ENCODE results near the gene PITHD1. TPM values are rescaled to one million over a fixed set of nuclear protein-coding genes. Genes with fewer than 3 reads are reported as not detected.
A peak's percentile ranks its signal among the peaks of the same experiment; 100 is the strongest.
"Not testable (repeated sequence)": the region's sequence is repeated elsewhere in the genome, so short reads cannot be mapped to it uniquely, and the experiment has no call there.

Gene PITHD1
- total RNA-seq, 2 experiments from 2014 or later: 73.8 to 75.1 TPM

- H3K36me3 Mint-ChIP-seq (ENCODE audit: low read depth): peaks cover 6% of the 10 kb centered on the region
These were observed 23.1 kb downstream of the PITHD1 start for GRCh38 chr1:23801338-23801748.

DNA sequence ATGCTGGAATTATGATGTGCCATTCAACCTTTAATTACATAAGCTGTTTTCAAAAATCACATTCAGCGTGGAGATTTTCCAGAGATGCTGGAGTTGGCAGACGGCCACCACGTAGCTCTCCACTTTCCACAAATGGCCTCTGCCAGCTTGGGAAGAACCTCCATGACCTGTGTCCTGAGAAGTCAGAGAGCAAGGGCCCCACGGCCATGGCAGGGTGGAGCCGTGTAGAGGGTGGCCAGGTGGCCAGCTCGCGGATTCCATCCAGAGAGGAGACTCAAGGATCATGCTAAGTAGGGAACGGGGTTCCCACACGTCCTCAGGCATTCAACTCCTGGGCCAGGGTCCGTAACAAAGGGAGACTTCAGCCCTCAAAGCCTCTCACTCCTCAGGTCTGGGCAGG is 23.7 kb downstream of the PITHD1 start:
- DNase-seq: no peak
- no peaks in the 10 kb centered on the region for H3K27me3 Mint-ChIP-seq (ENCODE audit: low read depth)
- peaks cover 11% of the 10 kb centered on the region for H3K4me1 Mint-ChIP-seq (ENCODE audit: low read depth)
- no peak overlapping the region for H3K4me3 Mint-ChIP-seq
- peaks cover 4% of the 10 kb centered on the region for H3K36me3 Mint-ChIP-seq (ENCODE audit: low read depth)
- CTCF ChIA-PET: interaction anchor here (0.6 to 4.9 kb wide), 4 partner anchors 9 to 115 kb away, joined by 4 to 23 read pairs (median 13); no protein-coding TSS in a partner anchor
- H3K27ac Mint-ChIP-seq: no peak overlapping the region
- no peaks in the 10 kb centered on the region for H3K9me3 Mint-ChIP-seq
- intact Hi-C loops (cut with micrococcal nuclease): loop anchor here (2.0 kb wide), 1 partner anchor 67 kb away; the partner anchor contains the start of gene FUCA1

More at GRCh38 chr1:23801338-23801748, 23.1 kb downstream of the PITHD1 start:
- CTCF ChIA-PET: interaction anchor here (3.7 to 4.9 kb wide), 2 partner anchors 9 to 30 kb away, joined by 22 to 23 read pairs; no protein-coding TSS in a partner anchor
- Mint-ChIP-seq H3K4me1 (ENCODE audit: low read depth) (peaks cover 11% of the 10 kb centered on the region), H3K9me3 (no peaks in the 10 kb centered on the region), H3K27me3 (ENCODE audit: low read depth) (no peaks in the 10 kb centered on the region), H3K27ac (peak overlapping the region; percentile 15), H3K4me3 (peak overlapping the region; percentile 92)
- intact Hi-C loops (cut with micrococcal nuclease): loop anchor here (2.0 kb wide), 1 partner anchor 67 kb away; the partner anchor contains the start of gene FUCA1
- no peak for DNase-seq

DNA sequence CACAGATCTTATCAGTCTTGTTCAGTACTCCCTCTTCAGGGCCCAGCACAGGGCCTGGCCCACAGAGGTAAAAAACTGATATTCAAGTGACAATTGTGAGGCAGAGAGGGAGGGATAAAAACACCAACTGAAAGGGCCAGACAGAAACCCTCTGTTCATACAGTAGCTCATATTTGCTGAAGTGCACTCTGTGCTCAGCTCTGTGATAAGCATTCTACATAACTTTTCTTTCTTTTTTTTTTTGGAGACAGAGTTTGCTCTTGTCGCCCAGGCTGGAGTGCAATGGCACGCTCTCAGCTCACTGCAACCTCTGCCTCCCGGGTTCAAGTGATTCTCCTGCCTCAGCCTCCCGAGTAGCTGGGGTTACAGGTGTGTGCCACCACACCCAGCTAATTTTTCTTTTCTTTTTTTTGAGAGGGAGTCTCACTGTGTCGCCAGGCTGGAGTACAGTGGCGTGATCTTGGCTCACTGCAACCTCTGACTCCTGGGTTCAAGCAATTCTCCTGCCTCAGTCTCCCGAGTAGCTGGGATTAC is 24.7 kb downstream of the PITHD1 start:
- H3K9me3 Mint-ChIP-seq; intact Hi-C loops (cut with micrococcal nuclease); DNase-seq; H3K27me3 Mint-ChIP-seq (ENCODE audit: low read depth); H3K27ac Mint-ChIP-seq; H3K4me3 Mint-ChIP-seq; H3K36me3 Mint-ChIP-seq (ENCODE audit: low read depth): not testable (repeated sequence)
- CTCF ChIA-PET: interaction anchor here (0.6 to 3.7 kb wide), 3 partner anchors 8 to 114 kb away, joined by 3 to 22 read pairs (median 4); no protein-coding TSS in a partner anchor
- H3K4me1 Mint-ChIP-seq (ENCODE audit: low read depth): peaks cover 11% of the 10 kb centered on the region

DNA sequence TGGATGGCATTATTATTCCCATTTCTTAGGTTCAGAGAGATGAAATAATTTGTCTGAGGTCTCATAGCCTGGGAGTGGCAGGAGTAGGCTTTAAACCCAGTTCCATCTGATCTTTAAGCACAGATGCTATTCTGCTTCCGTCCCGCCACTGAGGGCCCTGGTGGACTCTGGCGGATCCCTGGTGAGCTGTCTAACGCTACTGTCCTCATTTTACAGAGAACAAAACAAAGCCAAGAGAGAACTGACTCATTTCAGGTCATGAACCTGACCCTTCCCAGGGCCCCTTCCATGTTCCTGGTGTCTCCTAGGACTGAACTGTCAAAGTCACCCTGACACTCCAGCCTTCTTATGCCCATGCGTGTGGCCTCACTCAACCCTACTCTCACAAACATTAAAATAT is 25.5 kb downstream of the PITHD1 start:
- no peak for DNase-seq
- intact Hi-C loops (cut with micrococcal nuclease): no loop called here
- Mint-ChIP-seq H3K36me3 (ENCODE audit: low read depth) (peaks cover 2% of the 10 kb centered on the region), H3K27ac (no peak overlapping the region), H3K4me1 (ENCODE audit: low read depth) (peaks cover 11% of the 10 kb centered on the region), H3K9me3 (no peaks in the 10 kb centered on the region), H3K4me3 (no peak overlapping the region), H3K27me3 (ENCODE audit: low read depth) (no peaks in the 10 kb centered on the region)
- CTCF ChIA-PET: interaction anchor here (3.7 kb wide), 1 partner anchor 7 kb away, joined by 22 read pairs; no protein-coding TSS in a partner anchor

DNA sequence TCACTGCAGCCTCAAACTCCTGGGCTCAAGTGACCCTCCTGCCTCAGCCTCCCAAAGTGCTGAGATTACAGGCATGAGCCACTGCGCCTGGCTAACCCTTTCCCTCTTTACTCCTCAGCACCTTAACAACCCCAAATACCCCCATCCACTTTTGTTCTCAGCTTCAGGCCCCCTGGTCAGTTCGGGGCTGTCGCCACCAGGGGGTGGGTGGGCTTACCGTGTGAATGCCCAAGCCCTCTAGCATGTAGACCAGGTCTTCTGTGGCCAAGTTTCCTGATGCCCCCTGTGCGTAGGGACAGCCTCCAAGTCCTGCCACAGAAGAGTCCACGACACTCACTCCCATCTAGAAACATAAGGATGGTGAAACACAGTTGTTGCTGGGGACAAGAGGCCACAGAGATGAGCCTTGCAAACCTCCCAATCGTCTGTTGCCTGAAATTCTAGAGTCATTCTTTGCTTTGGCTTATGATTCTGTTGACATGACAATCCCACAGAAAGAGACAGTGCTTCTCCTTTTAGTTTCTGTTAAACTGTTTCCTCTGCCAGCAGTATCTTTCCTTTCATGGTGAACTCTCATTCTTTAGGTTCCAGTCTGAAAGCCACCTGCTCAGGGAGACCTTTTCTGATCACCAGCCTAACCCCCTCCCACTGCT is 26.1 kb downstream of the PITHD1 start:
- H3K36me3 Mint-ChIP-seq (ENCODE audit: low read depth): peaks cover 2% of the 10 kb centered on the region
- H3K4me3 Mint-ChIP-seq: no peak overlapping the region
- H3K4me1 Mint-ChIP-seq (ENCODE audit: low read depth): peaks cover 9% of the 10 kb centered on the region
- no peaks in the 10 kb centered on the region for H3K27me3 Mint-ChIP-seq (ENCODE audit: low read depth)
- no peaks in the 10 kb centered on the region for H3K9me3 Mint-ChIP-seq
- DNase-seq: no peak
- CTCF ChIA-PET: no interaction called here
- H3K27ac Mint-ChIP-seq: no peak overlapping the region
- intact Hi-C loops (cut with micrococcal nuclease): no loop called here

DNA sequence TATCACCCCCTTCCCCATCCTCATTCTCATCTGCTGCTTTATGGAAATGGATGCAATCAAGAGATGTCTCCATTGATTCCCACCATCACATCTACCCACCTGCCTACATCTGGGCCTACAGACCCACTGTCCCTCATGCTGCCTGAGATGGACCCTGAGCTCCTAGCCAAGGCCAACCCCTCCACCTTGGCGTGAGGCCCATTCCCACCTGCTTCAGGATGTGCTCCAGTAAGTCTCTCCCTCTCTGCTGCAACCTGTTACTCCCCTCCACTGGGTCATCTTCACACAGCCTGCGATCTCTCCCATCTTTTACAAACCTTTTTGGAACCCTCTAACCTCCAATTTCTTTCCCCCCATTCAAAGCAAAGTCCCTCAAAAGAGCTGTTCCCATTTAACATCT is 26.8 kb downstream of the PITHD1 start:
- no peaks in the 10 kb centered on the region for H3K9me3 Mint-ChIP-seq
- CTCF ChIA-PET: interaction anchor here (0.6 kb wide), 1 partner anchor 44 kb away, joined by 3 read pairs; no protein-coding TSS in a partner anchor
- no peaks in the 10 kb centered on the region for H3K27me3 Mint-ChIP-seq (ENCODE audit: low read depth)
- H3K27ac Mint-ChIP-seq: peak overlapping the region; percentile 2
- peaks cover 6% of the 10 kb centered on the region for H3K4me1 Mint-ChIP-seq (ENCODE audit: low read depth)
- H3K36me3 Mint-ChIP-seq (ENCODE audit: low read depth): peaks cover 2% of the 10 kb centered on the region
- H3K4me3 Mint-ChIP-seq: no peak overlapping the region
- no peak for DNase-seq
- intact Hi-C loops (cut with micrococcal nuclease): no loop called here

DNA sequence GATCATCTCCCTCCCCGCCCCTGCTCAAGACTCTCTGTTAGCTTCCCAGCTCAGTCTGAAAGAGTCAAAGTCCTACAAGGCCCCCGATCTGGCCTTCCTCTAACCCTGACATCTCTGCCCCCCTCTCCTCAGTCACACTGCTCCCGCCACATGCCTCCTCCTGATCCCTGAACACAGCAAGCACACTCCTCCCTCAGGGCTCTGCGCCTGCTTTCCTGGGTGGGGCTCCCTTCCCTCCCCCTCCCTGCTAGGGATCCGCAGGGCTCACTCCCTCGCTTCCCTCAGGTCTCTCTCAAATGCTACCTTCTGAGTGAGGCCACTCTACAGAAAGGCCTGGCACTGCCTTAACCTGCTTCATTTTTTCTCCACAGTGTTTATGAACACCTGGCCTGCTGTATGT is 28.1 kb downstream of the PITHD1 start:
- Mint-ChIP-seq H3K4me1 (ENCODE audit: low read depth) (peaks cover 11% of the 10 kb centered on the region), H3K9me3 (no peaks in the 10 kb centered on the region), H3K27me3 (ENCODE audit: low read depth) (no peaks in the 10 kb centered on the region), H3K27ac (no peak overlapping the region), H3K36me3 (ENCODE audit: low read depth) (peaks cover 2% of the 10 kb centered on the region), H3K4me3 (no peak overlapping the region)
- CTCF ChIA-PET: interaction anchor here (0.7 to 1.5 kb wide), 4 partner anchors 14 to 155 kb away, joined by 3 to 4 read pairs (median 4); no protein-coding TSS in a partner anchor
- DNase-seq: no peak
- intact Hi-C loops (cut with micrococcal nuclease): no loop called here

- Mint-ChIP-seq H3K4me3 (no peak overlapping the region), H3K9me3 (no peaks in the 10 kb centered on the region), H3K36me3 (ENCODE audit: low read depth) (peaks cover 2% of the 10 kb centered on the region), H3K27me3 (ENCODE audit: low read depth) (no peaks in the 10 kb centered on the region), H3K27ac (peak overlapping the region; percentile 4), H3K4me1 (ENCODE audit: low read depth) (peaks cover 10% of the 10 kb centered on the region)
- DNase-seq: no peak
- CTCF ChIA-PET: interaction anchor here (0.8 to 1.5 kb wide), 3 partner anchors 15 to 154 kb away, joined by 3 to 4 read pairs (median 3); no protein-coding TSS in a partner anchor
- intact Hi-C loops (cut with micrococcal nuclease): no loop called here
These were observed 29.2 kb downstream of the PITHD1 start for GRCh38 chr1:23807453-23807852.

DNA sequence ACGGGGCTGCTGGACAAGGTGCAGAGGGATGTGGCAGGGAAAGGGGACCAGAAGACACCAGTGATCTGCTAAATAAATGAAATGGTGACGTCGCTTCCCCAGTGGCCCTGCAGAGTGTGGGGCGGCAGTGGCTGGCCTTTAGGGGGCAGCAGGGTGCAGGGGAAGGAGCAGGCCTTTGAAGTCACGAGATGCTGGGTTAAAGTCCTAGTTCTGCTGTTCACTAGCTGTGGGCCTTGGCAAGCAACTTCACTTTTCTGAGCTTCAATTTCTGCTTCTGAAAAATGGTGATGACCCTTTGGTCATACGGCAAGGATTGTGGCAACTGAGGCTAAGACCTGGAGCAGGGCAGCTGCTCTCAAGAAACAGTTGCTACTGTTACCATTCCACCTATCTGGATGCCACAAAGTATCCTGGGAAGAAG is 31.5 kb downstream of the PITHD1 start:
- Mint-ChIP-seq H3K27ac (no peak overlapping the region), H3K36me3 (ENCODE audit: low read depth) (peaks cover 6% of the 10 kb centered on the region), H3K4me3 (no peak overlapping the region), H3K9me3 (no peaks in the 10 kb centered on the region), H3K4me1 (ENCODE audit: low read depth) (peaks cover 10% of the 10 kb centered on the region), H3K27me3 (ENCODE audit: low read depth) (no peaks in the 10 kb centered on the region)
- intact Hi-C loops (cut with micrococcal nuclease): loop anchor here (1.0 kb wide), 3 partner anchors 45 to 107 kb away; partner anchors contain the start of gene FUCA1
- CTCF ChIA-PET: interaction anchor here (0.5 to 3.9 kb wide), 19 partner anchors 8 to 212 kb away, joined by 3 to 48 read pairs (median 4); partner anchors contain the start of genes CNR2, FUCA1, GALE and HMGCL
- peak; percentile 90 for DNase-seq

DNA sequence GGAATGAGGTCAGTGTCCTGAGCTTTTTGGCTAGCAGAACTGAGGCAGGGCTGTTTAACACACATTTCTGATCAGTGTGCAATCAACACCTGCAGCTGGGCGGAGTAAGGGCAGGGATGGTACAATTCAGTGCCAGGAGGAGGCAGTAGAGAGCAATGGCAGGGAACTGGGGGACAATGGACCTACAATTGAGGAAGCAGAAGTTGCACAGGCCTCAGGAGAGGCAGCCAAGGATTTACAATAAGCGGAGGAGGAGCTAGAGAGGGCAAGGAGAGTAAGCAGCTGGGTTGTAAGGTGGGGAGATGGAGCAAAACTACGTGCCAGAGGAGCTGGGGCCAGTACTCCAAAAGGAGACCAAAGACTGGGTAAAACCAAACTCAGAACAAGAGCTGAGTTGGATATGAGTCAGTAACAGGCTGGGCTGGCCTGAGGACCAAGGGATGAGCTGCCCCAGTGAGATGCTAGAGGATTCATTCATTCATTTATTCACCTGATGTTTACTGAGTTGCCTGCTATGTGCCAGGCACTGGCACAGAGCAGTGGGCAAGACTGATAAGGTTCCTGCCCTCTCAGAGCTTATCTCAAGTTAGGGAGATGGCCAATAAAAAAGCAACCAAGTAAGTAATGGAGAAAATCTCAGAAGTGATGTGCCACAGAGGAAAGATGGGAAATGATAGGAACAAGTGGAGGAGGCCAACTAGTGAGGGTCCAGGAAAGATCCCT is 32.8 kb downstream of the PITHD1 start:
- no peaks in the 10 kb centered on the region for H3K9me3 Mint-ChIP-seq
- H3K27ac Mint-ChIP-seq: no peak overlapping the region
- DNase-seq: peak; percentile 66
- H3K4me3 Mint-ChIP-seq: no peak overlapping the region
- H3K36me3 Mint-ChIP-seq (ENCODE audit: low read depth): peaks cover 7% of the 10 kb centered on the region
- CTCF ChIA-PET: interaction anchor here (0.6 to 3.9 kb wide), 31 partner anchors 7 to 167 kb away, joined by 3 to 48 read pairs (median 4); partner anchors contain the start of genes FUCA1, GALE, HMGCL and LYPLA2
- no peaks in the 10 kb centered on the region for H3K27me3 Mint-ChIP-seq (ENCODE audit: low read depth)
- intact Hi-C loops (cut with micrococcal nuclease): loop anchor here (1.0 kb wide), 1 partner anchor 43 kb away; no protein-coding TSS in a partner anchor
- peaks cover 10% of the 10 kb centered on the region for H3K4me1 Mint-ChIP-seq (ENCODE audit: low read depth)

DNA sequence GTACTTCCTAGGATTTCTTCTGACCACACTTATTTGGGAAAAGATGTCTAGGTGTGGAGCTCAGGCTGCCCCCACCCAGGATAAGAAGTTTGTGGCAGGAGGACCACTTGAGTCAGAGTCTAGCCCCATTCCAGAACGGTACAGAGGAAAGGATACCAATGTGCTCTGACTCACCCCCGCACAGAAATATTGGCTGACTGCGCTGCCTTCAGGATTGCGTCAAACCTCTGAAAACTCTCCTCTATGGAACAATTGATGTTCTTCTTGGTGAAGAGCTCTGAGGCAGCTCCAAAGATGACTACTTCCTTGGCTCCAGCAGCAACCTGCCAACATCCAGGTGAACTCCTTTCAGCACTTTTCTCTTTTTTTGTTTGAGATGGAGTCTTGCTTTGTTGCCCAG is 35.8 kb downstream of the PITHD1 start:
- H3K36me3 Mint-ChIP-seq (ENCODE audit: low read depth): peaks cover 15% of the 10 kb centered on the region
- H3K27me3 Mint-ChIP-seq (ENCODE audit: low read depth): no peaks in the 10 kb centered on the region
- no peak for DNase-seq
- no peak overlapping the region for H3K27ac Mint-ChIP-seq
- CTCF ChIA-PET: interaction anchor here (0.6 kb wide), 1 partner anchor 171 kb away, joined by 3 read pairs; no protein-coding TSS in a partner anchor
- H3K4me1 Mint-ChIP-seq (ENCODE audit: low read depth): peaks cover 16% of the 10 kb centered on the region
- H3K4me3 Mint-ChIP-seq: no peak overlapping the region
- H3K9me3 Mint-ChIP-seq: no peaks in the 10 kb centered on the region
- intact Hi-C loops (cut with micrococcal nuclease): no loop called here

GRCh38 chr1:23816361-23816760 is 38.1 kb downstream of the PITHD1 start:
- Mint-ChIP-seq H3K27me3 (ENCODE audit: low read depth) (no peaks in the 10 kb centered on the region), H3K9me3 (no peaks in the 10 kb centered on the region), H3K27ac (no peak overlapping the region), H3K4me3 (no peak overlapping the region), H3K36me3 (ENCODE audit: low read depth) (peaks cover 15% of the 10 kb centered on the region), H3K4me1 (ENCODE audit: low read depth) (peaks cover 5% of the 10 kb centered on the region)
- DNase-seq: no peak
- intact Hi-C loops (cut with micrococcal nuclease): no loop called here
- CTCF ChIA-PET: interaction anchor here (0.9 to 1.1 kb wide), 2 partner anchors 45 to 50 kb away, joined by 3 to 4 read pairs; no protein-coding TSS in a partner anchor

All from activated naive CD4-positive, alpha-beta T cell treated with anti-CD3 and anti-CD28 coated beads for 36 hours (primary cell).